C4-2B (cell line): Measurements from ENCODE around the gene ITGBL1.

Experiments used
- ZFX ChIP-seq: fragments of 450-650 bp; IDR thresholded peaks from 2 replicates; pipeline ENCODE4 v1.6.1; 2017
- TF ChIP-seq, protein P1 (sequence below): fragments of 450-650 bp; conservative IDR thresholded peaks from 2 replicates; pipeline ENCODE4 v1.5.1; 2017; ENCODE audit warnings: mild to moderate bottlenecking

DNA sequence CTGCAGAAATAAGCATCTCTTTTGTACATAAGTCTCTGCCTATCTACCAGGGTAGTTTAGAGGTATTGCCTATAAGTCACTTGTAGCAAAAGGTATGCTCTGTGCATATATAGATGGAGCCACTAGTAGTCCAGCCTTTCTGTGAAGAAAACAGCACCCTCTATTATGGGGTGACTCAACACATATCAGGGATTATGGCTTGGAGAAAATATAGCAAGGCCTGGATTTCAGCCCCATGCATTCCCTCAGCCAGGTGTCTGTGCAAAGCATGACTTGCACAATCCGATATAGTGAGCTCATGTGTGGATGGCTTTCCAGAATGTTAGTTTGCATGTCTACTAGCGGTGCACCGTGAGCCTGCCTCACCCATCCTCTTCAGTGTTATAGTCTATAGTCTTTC, 22.7 kb upstream of the ITGBL1 start:
- TF ChIP-seq, protein P1, sequence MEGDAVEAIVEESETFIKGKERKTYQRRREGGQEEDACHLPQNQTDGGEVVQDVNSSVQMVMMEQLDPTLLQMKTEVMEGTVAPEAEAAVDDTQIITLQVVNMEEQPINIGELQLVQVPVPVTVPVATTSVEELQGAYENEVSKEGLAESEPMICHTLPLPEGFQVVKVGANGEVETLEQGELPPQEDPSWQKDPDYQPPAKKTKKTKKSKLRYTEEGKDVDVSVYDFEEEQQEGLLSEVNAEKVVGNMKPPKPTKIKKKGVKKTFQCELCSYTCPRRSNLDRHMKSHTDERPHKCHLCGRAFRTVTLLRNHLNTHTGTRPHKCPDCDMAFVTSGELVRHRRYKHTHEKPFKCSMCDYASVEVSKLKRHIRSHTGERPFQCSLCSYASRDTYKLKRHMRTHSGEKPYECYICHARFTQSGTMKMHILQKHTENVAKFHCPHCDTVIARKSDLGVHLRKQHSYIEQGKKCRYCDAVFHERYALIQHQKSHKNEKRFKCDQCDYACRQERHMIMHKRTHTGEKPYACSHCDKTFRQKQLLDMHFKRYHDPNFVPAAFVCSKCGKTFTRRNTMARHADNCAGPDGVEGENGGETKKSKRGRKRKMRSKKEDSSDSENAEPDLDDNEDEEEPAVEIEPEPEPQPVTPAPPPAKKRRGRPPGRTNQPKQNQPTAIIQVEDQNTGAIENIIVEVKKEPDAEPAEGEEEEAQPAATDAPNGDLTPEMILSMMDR = no peak
- TF ChIP-seq ZFX = no peak
